Fibroblast of gingiva (primary cell): ENCODE data around the gene BAG2.

Experiments
- DNase-seq: peaks from one replicate; pipeline ENCODE4 v3.0.0-alpha.2; 2011; ENCODE audit warnings: low read depth

Gene BAG2

GRCh38 chr6:57174511-57174907 lies 2.4 kb downstream of the BAG2 start:
- DNase-seq = no peak

- DNase-seq = peak; percentile 81
Observed at GRCh38 chr6:57177545-57178265, 5.6 kb downstream of the BAG2 start.

GRCh38 chr6:57180596-57180995 lies 8.5 kb downstream of the BAG2 start:
- no peak for DNase-seq

GRCh38 chr6:57182017-57182432 lies 9.9 kb downstream of the BAG2 start:
- peak; percentile 29 for DNase-seq

- DNase-seq = no peak
Observed at GRCh38 chr6:57183336-57183735, 11.2 kb downstream of the BAG2 start.

- peak; percentile 73 for DNase-seq
Observed at GRCh38 chr6:57190140-57190539, 18.0 kb downstream of the BAG2 start.

GRCh38 chr6:57193177-57193576 lies 21.1 kb downstream of the BAG2 start:
- peak; percentile 43 for DNase-seq

- no peak for DNase-seq
Observed at GRCh38 chr6:57195457-57195856, 23.3 kb downstream of the BAG2 start.

- peak; percentile 69 for DNase-seq
Observed at GRCh38 chr6:57198926-57199636, 27.0 kb downstream of the BAG2 start.

- DNase-seq = peak; percentile 24
Observed at GRCh38 chr6:57201718-57202117, 29.6 kb downstream of the BAG2 start.

- DNase-seq = no peak
Observed at GRCh38 chr6:57205550-57206328, 33.6 kb downstream of the BAG2 start.

- DNase-seq = peak; percentile 16
Observed at GRCh38 chr6:57207141-57207540, 35.0 kb downstream of the BAG2 start.

- no peak for DNase-seq
Observed at GRCh38 chr6:57207872-57208271, 35.7 kb downstream of the BAG2 start.

- DNase-seq = no peak
Observed at GRCh38 chr6:57209030-57209429, 36.9 kb downstream of the BAG2 start.

GRCh38 chr6:57210060-57210459 lies 37.9 kb downstream of the BAG2 start:
- no peak for DNase-seq

GRCh38 chr6:57215260-57215659 lies 43.1 kb downstream of the BAG2 start:
- no peak for DNase-seq

GRCh38 chr6:57216235-57217101 lies 44.3 kb downstream of the BAG2 start:
- DNase-seq = peak; percentile 42

- no peak for DNase-seq
Observed at GRCh38 chr6:57217270-57217669, 45.1 kb downstream of the BAG2 start.

- DNase-seq = no peak
Observed at GRCh38 chr6:57220083-57220703, 48.1 kb downstream of the BAG2 start.

GRCh38 chr6:57221191-57221935 lies 49.2 kb downstream of the BAG2 start:
- peak; percentile 62 for DNase-seq
